ENCODE data around the gene PTPRD. TPM values are rescaled to one million over a fixed set of nuclear protein-coding genes. Genes with fewer than 3 reads are reported as not detected.

The PTPRD gene
- total and polyA plus RNA-seq, 9 of the 15 experiments (the other 6 are each of a cell fraction or from before 2014, with no cell fraction given) = 0.11 TPM; not detected in 8

DNA sequence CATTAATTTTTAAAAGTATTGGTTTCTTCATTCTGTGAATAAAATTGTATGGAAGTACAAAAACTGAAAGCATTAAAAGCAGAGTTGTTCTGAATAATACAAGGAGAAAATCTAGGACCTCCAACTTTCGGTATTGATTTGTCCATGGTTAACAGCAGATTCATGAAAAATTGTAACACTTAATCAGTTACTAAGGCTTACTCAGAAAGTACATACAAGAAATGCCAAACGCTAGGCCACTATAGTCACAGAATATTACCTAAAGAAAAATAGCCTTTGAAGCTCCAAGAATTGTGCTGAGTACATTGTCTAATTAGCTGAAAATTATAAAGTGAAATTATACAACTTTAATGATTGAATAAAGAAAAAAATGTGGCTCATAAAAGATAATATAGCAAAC is 271.7 kb downstream of the PTPRD start:
- in situ Hi-C loops (cut with MboI) = no loop called here
- H3K4me1 ChIP-seq (replicated peaks in 1 of 2; ENCODE audit: control insufficient read depth in 2 of 2, insufficient read depth in 2 of 2, low read length in 2 of 2) = no peaks in the 10 kb centered on the region
- intact Hi-C loops (cut with micrococcal nuclease) = no loop called here
- ATAC-seq (no peak), FAIRE-seq (no peak), DNase-seq (ENCODE audit: extremely low read depth in 1 of 4, low spot score in 3 of 4) (no peak)
- H3K27ac ChIP-seq (ENCODE audit: extremely low read depth, low read depth, low read length) = no peak overlapping the region
- H3K4me2 ChIP-seq (ENCODE audit: insufficient read depth, low read length) = no peak overlapping the region
- TF ChIP-seq ZNF584 (CRISPR knock-in tag; IDR thresholded peaks at IDR 0.05; ENCODE audit: low read depth) = no peak
- TF ChIP-seq MYC (IDR thresholded peaks at IDR 0.05; ENCODE audit: low read depth, low read length) = no peak
- no peak for TF ChIP-seq MYC (CRISPR knock-in tag; IDR thresholded peaks at IDR 0.05; ENCODE audit: borderline replicate concordance, low read depth)
- no peak for TF ChIP-seq TRIM25 (IDR thresholded peaks at IDR 0.05; ENCODE audit: borderline replicate concordance)
- TF ChIP-seq CCAR2 (IDR thresholded peaks at IDR 0.05; ENCODE audit: low read depth, low read length) = no peak
- no peaks in the 10 kb centered on the region for H3K9me3 ChIP-seq (replicated peaks; ENCODE audit: control insufficient read depth, insufficient read depth, low read depth, low read length)
- H3K9ac ChIP-seq (ENCODE audit: insufficient read depth in 1 of 2, low read depth in 2 of 2, low read length in 2 of 2) = no peak overlapping the region
- 0% methylated on average over 2 of the region's 2 CpGs for WGBS (ENCODE audit: insufficient coverage, low coverage, missing lambda C conversion rate)
- no peaks in the 10 kb centered on the region for H3K79me2 ChIP-seq (ENCODE audit: control insufficient read depth, insufficient read depth, low read length)
- BruUV-seq (replicated peaks) = no TSS peak
- no peaks in the 10 kb centered on the region for H3K9me1 ChIP-seq (ENCODE audit: control insufficient read depth, insufficient read depth, low read length)
- ChIA-PET POLR2A (no interaction called here), CTCF (ENCODE audit: low intra/inter-chr PET ratio) (no interaction called here)
- H4K20me1 ChIP-seq (replicated peaks; ENCODE audit: control insufficient read depth, insufficient read depth, low read length) = no peaks in the 10 kb centered on the region
- no peaks in the 10 kb centered on the region for H3K27me3 ChIP-seq (ENCODE audit: control insufficient read depth in 2 of 2, insufficient read depth in 2 of 2, low read length in 2 of 2)
- H2AFZ ChIP-seq (ENCODE audit: low read depth, low read length) = no peak overlapping the region
- no peaks in the 10 kb centered on the region for H3K36me3 ChIP-seq (ENCODE audit: control insufficient read depth, insufficient read depth, low read length)
- no peak overlapping the region for H3K4me3 ChIP-seq

GRCh38 chr9:10339152-10339551 is 273.6 kb downstream of the PTPRD start:
- in situ Hi-C loops (cut with MboI) = no loop called here
- FAIRE-seq (no peak), ATAC-seq (no peak), DNase-seq (ENCODE audit: extremely low read depth in 1 of 4, low spot score in 3 of 4) (no peak)
- Histone ChIP-seq H4K20me1 (replicated peaks; ENCODE audit: control insufficient read depth, insufficient read depth, low read length) (no peaks in the 10 kb centered on the region), H3K9me3 (replicated peaks; ENCODE audit: control insufficient read depth, insufficient read depth, low read depth, low read length) (no peaks in the 10 kb centered on the region), H3K27me3 (ENCODE audit: control insufficient read depth in 2 of 2, insufficient read depth in 2 of 2, low read length in 2 of 2) (no peaks in the 10 kb centered on the region), H3K9ac (ENCODE audit: insufficient read depth in 1 of 2, low read depth in 2 of 2, low read length in 2 of 2) (no peak overlapping the region), H3K4me2 (ENCODE audit: insufficient read depth, low read length) (no peak overlapping the region), H3K9me1 (ENCODE audit: control insufficient read depth, insufficient read depth, low read length) (no peaks in the 10 kb centered on the region), H3K4me3 (no peak overlapping the region), H3K4me1 (replicated peaks in 1 of 2; ENCODE audit: control insufficient read depth in 2 of 2, insufficient read depth in 2 of 2, low read length in 2 of 2) (no peaks in the 10 kb centered on the region), H2AFZ (ENCODE audit: low read depth, low read length) (no peak overlapping the region), H3K36me3 (ENCODE audit: control insufficient read depth, insufficient read depth, low read length) (no peaks in the 10 kb centered on the region), H3K79me2 (ENCODE audit: control insufficient read depth, insufficient read depth, low read length) (no peaks in the 10 kb centered on the region), H3K27ac (ENCODE audit: extremely low read depth, low read depth, low read length) (no peak overlapping the region)
- POLR2A ChIA-PET = no interaction called here
- CTCF ChIA-PET (ENCODE audit: low intra/inter-chr PET ratio) = no interaction called here
- no TSS peak for BruUV-seq (replicated peaks)
- intact Hi-C loops (cut with micrococcal nuclease) = no loop called here
- TF ChIP-seq ZNF695 (CRISPR knock-in tag; IDR thresholded peaks at IDR 0.05) (no peak), FOS (IDR thresholded peaks at IDR 0.05; ENCODE audit: extremely low read depth, insufficient read length) (no peak), PHB2 (IDR thresholded peaks at IDR 0.05; ENCODE audit: low read depth) (no peak), RFX1 (IDR thresholded peaks at IDR 0.05) (no peak), YY1 (IDR thresholded peaks at IDR 0.05; ENCODE audit: borderline replicate concordance in 1 of 3, control insufficient read depth in 1 of 3, extremely low read depth in 1 of 3, insufficient read depth in 3 of 3, insufficient read length in 1 of 3, insufficient replicate concordance in 2 of 3, low read depth in 1 of 3, low read length in 2 of 3) (no peak), KLF6 (CRISPR knock-in tag; IDR thresholded peaks at IDR 0.05; ENCODE audit: borderline replicate concordance) (no peak), SIRT6 (IDR thresholded peaks at IDR 0.05; ENCODE audit: low read depth, low read length) (no peak)
- TF ChIP-seq, protein P1, sequence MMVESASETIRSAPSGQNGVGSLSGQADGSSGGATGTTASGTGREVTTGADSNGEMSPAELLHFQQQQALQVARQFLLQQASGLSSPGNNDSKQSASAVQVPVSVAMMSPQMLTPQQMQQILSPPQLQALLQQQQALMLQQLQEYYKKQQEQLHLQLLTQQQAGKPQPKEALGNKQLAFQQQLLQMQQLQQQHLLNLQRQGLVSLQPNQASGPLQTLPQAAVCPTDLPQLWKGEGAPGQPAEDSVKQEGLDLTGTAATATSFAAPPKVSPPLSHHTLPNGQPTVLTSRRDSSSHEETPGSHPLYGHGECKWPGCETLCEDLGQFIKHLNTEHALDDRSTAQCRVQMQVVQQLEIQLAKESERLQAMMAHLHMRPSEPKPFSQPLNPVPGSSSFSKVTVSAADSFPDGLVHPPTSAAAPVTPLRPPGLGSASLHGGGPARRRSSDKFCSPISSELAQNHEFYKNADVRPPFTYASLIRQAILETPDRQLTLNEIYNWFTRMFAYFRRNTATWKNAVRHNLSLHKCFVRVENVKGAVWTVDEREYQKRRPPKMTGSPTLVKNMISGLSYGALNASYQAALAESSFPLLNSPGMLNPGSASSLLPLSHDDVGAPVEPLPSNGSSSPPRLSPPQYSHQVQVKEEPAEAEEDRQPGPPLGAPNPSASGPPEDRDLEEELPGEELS (CRISPR knock-in tag; IDR thresholded peaks at IDR 0.05; ENCODE audit: borderline replicate concordance) = no peak
